NT2/D1 (cell line): ENCODE results near the gene WWP2.
"Not testable (repeated sequence)": the region's sequence is repeated elsewhere in the genome, so short reads cannot be mapped to it uniquely, and the experiment has no call there.

Source experiments
- DNase-seq: peaks from one replicate; pipeline ENCODE4 v3.0.0-alpha.2; 2011; ENCODE audit warnings: low read depth, low spot score
- H3K27me3 ChIP-seq: 2 replicates; pipeline ENCODE4 v1.6.0; 2011; ENCODE audit warnings: mild to moderate bottlenecking; ENCODE audit not compliant: insufficient read length, insufficient read depth
- H3K36me3 ChIP-seq: 2 replicates; pipeline ENCODE4 v1.6.1; 2011; ENCODE audit warnings: mild to moderate bottlenecking, low read length, mixed read lengths; ENCODE audit not compliant: insufficient read depth, insufficient read length
- H3K4me1 ChIP-seq: 2 replicates; pipeline ENCODE4 v1.5.1; 2011; ENCODE audit not compliant: insufficient read depth, insufficient read length
- H3K4me3 ChIP-seq: 2 replicates; pipeline ENCODE4 v1.5.1; 2011; ENCODE audit warnings: low read depth; ENCODE audit not compliant: insufficient read length
- H3K9ac ChIP-seq: 2 replicates; pipeline ENCODE4 v1.6.0; 2011; ENCODE audit warnings: low read depth; ENCODE audit not compliant: insufficient read length
- H3K9me3 ChIP-seq: 2 replicates; pipeline ENCODE4 v1.5.1; 2011; ENCODE audit warnings: mild to moderate bottlenecking, low read length; ENCODE audit not compliant: insufficient read depth
- SUZ12 ChIP-seq: IDR thresholded peaks from 2 replicates; pipeline ENCODE4 v1.6.1; 2011; ENCODE audit not compliant: insufficient read length, insufficient read depth; ENCODE audit errors: extremely low read depth
- YY1 ChIP-seq: IDR thresholded peaks from 2 replicates; pipeline ENCODE4 v1.6.1; 2011; ENCODE audit not compliant: insufficient read length, insufficient read depth
- ZNF274 ChIP-seq: IDR thresholded peaks from 2 replicates; pipeline ENCODE4 v1.6.1; 2011; ENCODE audit warnings: mild to moderate bottlenecking, low read depth, low read length

The WWP2 gene

DNA sequence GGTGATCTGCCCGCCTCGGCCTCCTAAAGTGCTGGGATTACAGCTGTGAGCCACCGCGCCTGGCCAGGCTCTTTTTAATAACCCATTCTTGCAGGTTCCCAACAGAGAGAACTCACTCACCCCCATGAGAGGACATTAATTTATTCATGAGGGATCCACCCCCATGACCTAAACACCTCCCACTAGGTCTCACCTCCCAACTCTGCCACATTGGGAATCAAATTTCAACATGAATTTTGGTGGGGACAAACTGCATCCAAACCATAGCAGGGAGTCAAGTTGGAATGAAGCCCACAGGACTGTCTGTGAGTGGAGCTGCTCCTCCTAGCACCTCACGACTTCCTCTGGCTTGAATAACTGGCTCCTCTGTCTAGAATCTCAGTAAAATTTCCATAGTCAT is 85.5 kb downstream of the WWP2 start:
- Histone ChIP-seq H3K9me3 (no peaks in the 10 kb centered on the region; the same call in 1 of the 2 replicates), H3K4me1 (no peaks in the 10 kb centered on the region), H3K4me3 (no peak overlapping the region), H3K27me3 (no peaks in the 10 kb centered on the region), H3K9ac (no peak overlapping the region), H3K36me3 (no peaks in the 10 kb centered on the region)
- DNase-seq = no peak
- no peak for TF ChIP-seq ZNF274
- no peak for TF ChIP-seq SUZ12
- TF ChIP-seq YY1 = no peak

DNA sequence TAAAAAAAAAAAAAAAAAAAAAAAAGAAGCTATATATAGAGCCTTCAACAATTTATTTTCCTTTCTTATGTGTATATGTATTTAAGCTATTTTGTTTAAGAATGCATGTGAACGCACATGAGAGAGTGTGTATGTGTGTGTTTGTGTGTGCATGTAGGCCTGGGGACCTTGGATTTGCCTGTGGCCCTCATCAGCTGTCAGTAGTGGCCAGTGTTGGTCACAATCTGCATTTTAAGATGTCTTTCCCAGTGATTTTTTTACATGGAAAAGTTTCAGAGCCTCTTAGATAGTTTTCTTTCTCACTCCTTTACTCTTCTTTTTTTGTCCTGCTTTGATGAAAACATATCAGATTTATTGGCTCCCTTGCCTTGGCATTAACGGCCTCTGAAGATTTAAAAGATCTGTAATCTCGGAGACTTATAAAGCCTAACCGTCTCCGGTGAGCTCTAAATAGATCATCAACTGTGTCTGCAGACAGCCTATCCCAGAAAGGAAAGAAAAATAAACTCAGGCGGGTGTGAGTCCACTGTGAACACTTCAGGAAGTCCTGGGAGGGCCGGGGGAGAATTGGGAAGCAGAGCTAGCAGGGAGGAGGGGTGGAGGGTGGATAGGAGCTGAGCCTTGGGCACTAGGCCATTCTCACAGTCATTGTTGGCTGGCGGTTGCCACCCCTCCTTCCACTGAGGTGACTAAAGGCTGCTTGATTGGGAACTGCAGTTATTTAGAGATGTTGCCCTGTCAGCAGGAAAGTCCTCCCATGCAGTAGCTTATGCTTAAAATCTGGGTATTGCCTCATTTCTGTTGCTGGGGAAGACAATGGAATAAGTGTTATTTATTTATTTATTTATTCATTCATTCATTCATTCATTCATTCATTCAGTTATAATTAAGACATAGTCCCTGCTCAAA is 86.8 kb downstream of the WWP2 start:
- H3K9me3 ChIP-seq = no peaks in the 10 kb centered on the region; the same call in 1 of the 2 replicates
- no peak overlapping the region for H3K4me3 ChIP-seq
- no peak for DNase-seq
- no peak overlapping the region for H3K9ac ChIP-seq
- H3K36me3 ChIP-seq = no peaks in the 10 kb centered on the region
- H3K4me1 ChIP-seq = peaks cover 5% of the 10 kb centered on the region
- no peaks in the 10 kb centered on the region for H3K27me3 ChIP-seq
- TF ChIP-seq ZNF274 = no peak
- no peak for TF ChIP-seq SUZ12
- TF ChIP-seq YY1 = no peak

DNA sequence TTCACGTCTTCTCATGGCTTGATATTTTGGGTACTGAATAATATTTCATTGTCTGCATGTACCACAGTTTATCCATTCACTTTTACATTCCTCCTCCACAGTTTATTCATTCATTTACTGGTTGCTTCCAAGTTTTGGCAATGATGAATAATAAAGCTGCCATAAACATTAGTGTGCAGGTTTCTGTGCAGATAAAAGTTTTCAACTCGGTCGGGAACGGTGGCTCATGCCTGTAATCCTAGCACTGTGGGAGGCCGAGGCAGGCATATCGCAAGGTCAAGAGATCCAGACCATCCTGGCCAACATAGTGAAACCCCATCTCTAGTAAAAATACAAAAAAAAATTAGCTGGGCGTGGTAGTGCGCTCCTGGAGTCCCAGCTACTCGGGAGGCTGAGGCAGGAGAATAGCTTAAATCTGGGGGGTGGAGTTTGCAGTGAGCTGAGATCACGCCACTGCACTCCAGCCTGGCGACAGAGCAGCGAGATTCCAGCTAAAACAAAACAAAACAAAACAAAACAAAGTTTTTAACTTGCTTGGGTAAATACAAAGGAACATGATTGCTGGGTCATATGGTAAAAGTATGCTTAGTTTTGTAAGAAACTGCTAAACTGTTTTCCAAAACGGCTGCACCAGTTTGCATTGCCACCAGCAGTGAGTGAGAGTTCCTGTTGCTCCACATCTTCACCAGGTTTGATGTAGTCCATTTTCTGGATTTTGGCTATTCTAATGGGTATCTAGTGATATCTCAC is 89.5 kb downstream of the WWP2 start:
- no peaks in the 10 kb centered on the region for H3K27me3 ChIP-seq
- H3K9me3 ChIP-seq = no peaks in the 10 kb centered on the region; the same call in 1 of the 2 replicates
- no peak overlapping the region for H3K9ac ChIP-seq
- H3K4me3 ChIP-seq = no peak overlapping the region
- TF ChIP-seq YY1 (no peak), SUZ12 (no peak), ZNF274 (no peak)
- H3K36me3 ChIP-seq = no peaks in the 10 kb centered on the region
- DNase-seq = no peak
- peaks cover 5% of the 10 kb centered on the region for H3K4me1 ChIP-seq

DNA sequence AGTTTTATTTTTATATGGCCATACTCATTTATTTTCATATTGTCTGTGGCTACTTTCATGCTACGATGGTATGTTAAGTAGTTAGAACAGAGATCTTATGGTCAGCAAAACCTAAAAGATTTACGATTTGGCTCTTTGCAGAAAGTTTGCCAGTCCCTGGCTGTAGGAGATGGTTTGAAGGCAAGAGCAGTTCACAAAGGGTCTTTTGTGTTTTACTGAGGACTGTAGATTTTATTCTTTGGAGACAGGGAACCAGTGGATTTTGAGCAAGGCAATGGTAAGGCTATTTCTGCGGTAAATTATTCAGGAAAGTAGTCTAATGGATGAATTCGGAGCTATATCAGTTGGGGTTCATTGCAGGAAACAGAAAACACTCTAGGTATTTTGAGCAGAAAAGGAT is 90.7 kb downstream of the WWP2 start:
- H3K36me3 ChIP-seq = no peaks in the 10 kb centered on the region
- H3K4me1 ChIP-seq = peaks cover 5% of the 10 kb centered on the region
- DNase-seq = no peak
- TF ChIP-seq YY1 = no peak
- TF ChIP-seq SUZ12 = no peak
- no peak overlapping the region for H3K9ac ChIP-seq
- H3K9me3 ChIP-seq = no peaks in the 10 kb centered on the region; the same call in 1 of the 2 replicates
- no peak overlapping the region for H3K4me3 ChIP-seq
- H3K27me3 ChIP-seq = no peaks in the 10 kb centered on the region

DNA sequence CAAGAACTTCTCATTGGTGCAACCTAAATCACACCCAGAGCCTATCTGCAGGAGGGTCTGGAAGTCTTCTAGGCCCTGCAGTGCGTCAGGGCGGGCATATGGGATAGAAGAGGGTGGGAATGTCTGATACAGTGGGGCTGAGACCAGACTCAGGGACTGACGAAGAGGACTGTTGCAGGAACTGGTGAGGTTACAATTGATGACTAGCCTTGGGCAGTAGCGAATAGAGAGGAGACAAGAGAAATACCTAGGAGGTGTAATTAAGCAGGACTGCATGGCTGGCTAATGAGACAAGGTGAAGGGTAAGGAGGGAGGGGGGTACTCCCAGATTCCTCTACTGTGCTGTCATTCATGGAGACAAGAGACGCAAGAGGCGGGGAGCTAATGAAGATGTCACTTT is 91.3 kb downstream of the WWP2 start:
- H3K27me3 ChIP-seq = no peaks in the 10 kb centered on the region
- no peak overlapping the region for H3K4me3 ChIP-seq
- H3K9ac ChIP-seq = no peak overlapping the region
- TF ChIP-seq YY1 (no peak), ZNF274 (no peak), SUZ12 (no peak)
- no peaks in the 10 kb centered on the region for H3K9me3 ChIP-seq
- H3K36me3 ChIP-seq = no peaks in the 10 kb centered on the region
- DNase-seq = no peak
- H3K4me1 ChIP-seq = peaks cover 5% of the 10 kb centered on the region

DNA sequence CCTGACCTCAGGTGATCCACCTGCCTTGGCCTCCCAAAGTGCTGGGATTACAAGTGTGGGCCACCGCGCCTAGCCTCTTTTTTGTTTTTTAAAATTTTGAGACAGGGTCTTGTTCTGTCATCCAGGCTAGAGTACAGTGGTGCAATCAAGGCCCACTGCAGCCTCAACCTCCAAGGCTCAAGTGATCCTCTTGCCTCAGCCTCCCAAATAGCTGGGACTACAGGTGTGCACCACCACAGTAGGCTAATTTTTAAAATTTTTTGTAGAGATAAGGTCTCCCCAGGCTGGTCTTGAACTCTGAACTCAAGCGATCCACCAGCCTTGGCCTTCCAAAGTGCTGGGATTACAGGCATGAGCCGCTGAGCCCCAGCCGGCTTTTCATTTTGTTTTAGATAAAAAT is 92.6 kb downstream of the WWP2 start:
- not testable (repeated sequence) for DNase-seq, H3K9me3 ChIP-seq, H3K4me1 ChIP-seq, H3K9ac ChIP-seq, H3K36me3 ChIP-seq, H3K4me3 ChIP-seq, H3K27me3 ChIP-seq

DNA sequence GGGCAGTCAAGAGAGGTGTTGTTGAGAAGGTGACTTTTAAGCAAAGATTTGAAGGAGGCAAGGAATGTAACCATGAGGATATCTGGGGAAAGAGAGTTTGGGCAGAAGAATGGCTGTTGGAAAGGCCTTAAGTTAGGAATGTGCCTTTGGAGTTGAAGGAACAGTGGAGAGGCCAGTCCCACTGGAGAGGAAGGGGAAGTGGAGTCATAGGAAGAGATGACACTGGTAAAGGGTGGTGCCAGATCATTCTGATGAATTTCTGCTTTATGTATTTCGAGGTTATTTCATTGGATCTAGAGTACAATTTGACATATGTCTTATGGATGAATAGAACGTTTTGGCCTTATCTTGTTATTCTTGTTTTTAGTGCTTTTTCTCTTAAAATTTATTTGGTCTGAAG is 93.5 kb downstream of the WWP2 start:
- TF ChIP-seq SUZ12 (no peak), YY1 (no peak), ZNF274 (no peak)
- no peak for DNase-seq

More for the DNA sequence above, 93.5 kb downstream of the WWP2 start:
- Histone ChIP-seq H3K4me3 (no peak overlapping the region), H3K4me1 (peaks cover 5% of the 10 kb centered on the region), H3K9ac (no peak overlapping the region), H3K9me3 (no peaks in the 10 kb centered on the region), H3K27me3 (no peaks in the 10 kb centered on the region), H3K36me3 (no peaks in the 10 kb centered on the region)
